Common myeloid progenitor, CD34-positive (primary cell): Measurements from ENCODE around the gene ISL2.

Experiments used
- CTCF ChIA-PET: fragments of 350-600 bp; sonication (Branson Sonifier 250); formaldehyde crosslinking; loops from one replicate; lab custom pipeline; 2021; ENCODE audit warnings: antibody characterized with exemption; lab: Charles Lee
- POLR2A ChIA-PET: fragments of 350-600 bp; sonication (Branson Sonifier 250); formaldehyde crosslinking; loops from one replicate; lab custom pipeline; 2021; ENCODE audit warnings: antibody characterized with exemption; lab: Charles Lee
- DNase-seq, 3 donors: peaks; one replicate each; pipeline versions ENCODE4 v3.0.0 to v3.0.0-alpha.2; 2013
- H3K27ac ChIP-seq, 2 experiments: 1 replicate in 1 of 2; 2 replicates in 1 of 2; pipeline ENCODE4 v1.7.0; 2013; ENCODE audit warnings: inconsistent platforms in 2 of 2, low read length in 2 of 2, mild to moderate bottlenecking in 2 of 2, low read depth in 1 of 2, moderate library complexity in 1 of 2; ENCODE audit not compliant: severe bottlenecking in 2 of 2, insufficient read depth in 1 of 2, poor library complexity in 1 of 2
- H3K27me3 ChIP-seq, 5 experiments: replicated peaks in 2 of 5; 1 replicate in 3 of 5; 2 replicates in 2 of 5; pipeline versions ENCODE4 v1.6.1 to v1.7.0; 2013; ENCODE audit warnings: low read length in 4 of 5, mild to moderate bottlenecking in 2 of 5, moderate library complexity in 2 of 5, inconsistent platforms in 1 of 5; ENCODE audit not compliant: insufficient read depth in 5 of 5, control insufficient read depth in 4 of 5
- H3K36me3 ChIP-seq, 4 experiments: 1 replicate in 2 of 4; 2 replicates in 2 of 4; pipeline versions ENCODE4 v1.6.1 to v1.7.0; 2013; ENCODE audit warnings: low read length in 3 of 4, control low read depth in 1 of 4, mild to moderate bottlenecking in 1 of 4; ENCODE audit not compliant: control insufficient read depth in 4 of 4, insufficient read depth in 4 of 4
- H3K4me1 ChIP-seq, 4 experiments: 1 replicate in 3 of 4; 2 replicates in 1 of 4; pipeline versions ENCODE4 v1.6.1 to v1.7.1; 2013; ENCODE audit warnings: low read length in 3 of 4, mild to moderate bottlenecking in 3 of 4, control low read depth in 1 of 4, inconsistent platforms in 1 of 4, moderate library complexity in 1 of 4; ENCODE audit not compliant: control insufficient read depth in 4 of 4, insufficient read depth in 4 of 4; ENCODE audit errors: control extremely low read depth in 1 of 4
- H3K4me3 ChIP-seq, 7 experiments: 1 replicate in 4 of 7; 2 replicates in 3 of 7; pipeline versions ENCODE4 v1.5.1 to v1.7.0; 2013; ENCODE audit warnings: mild to moderate bottlenecking in 7 of 7, low read length in 6 of 7, moderate library complexity in 6 of 7, inconsistent platforms in 2 of 7, low read depth in 2 of 7, control low read depth in 1 of 7; ENCODE audit not compliant: insufficient read depth in 4 of 7, control insufficient read depth in 1 of 7; ENCODE audit errors: extremely low read depth in 1 of 7
- H3K9me3 ChIP-seq, 5 experiments: 1 replicate in 4 of 5; 2 replicates in 1 of 5; pipeline versions ENCODE4 v1.6.1 to v1.7.1; 2013; ENCODE audit warnings: low read length in 4 of 5, mild to moderate bottlenecking in 2 of 5, inconsistent platforms in 1 of 5, low read depth in 1 of 5, moderate library complexity in 1 of 5; ENCODE audit not compliant: control insufficient read depth in 4 of 5, insufficient read depth in 2 of 5; ENCODE audit errors: control extremely low read depth in 1 of 5
- WGBS: methylation state at CpG from one replicate; pipeline ENCODE4 v1.1.5; 2013; ENCODE audit not compliant: insufficient coverage; 5-methylcytosine and 5-hydroxymethylcytosine counted together

The ISL2 gene

DNA sequence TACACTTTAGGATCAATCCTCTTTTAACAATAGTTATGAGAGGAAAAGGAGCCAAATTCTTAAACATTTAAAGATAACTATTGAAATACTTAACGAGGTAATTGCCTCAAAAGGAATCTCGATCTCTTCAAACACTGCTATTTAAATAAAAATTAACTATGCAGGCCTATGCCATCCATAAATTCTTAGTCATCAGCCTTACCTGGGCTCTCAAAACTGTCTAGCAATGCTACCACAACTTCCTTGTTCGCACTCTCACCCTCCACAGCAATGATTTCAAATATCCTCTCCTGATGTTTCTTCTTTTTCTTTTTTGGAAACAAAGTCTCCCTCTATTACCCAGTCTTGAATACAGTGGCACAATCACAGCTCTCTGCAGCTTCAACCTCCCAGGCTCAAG, 37.6 kb upstream of the ISL2 start:
- peak in 2 of 3 donors; percentile 29 to 41 for DNase-seq
- POLR2A ChIA-PET: no interaction called here
- Histone ChIP-seq H3K27ac (no peak overlapping the region), H3K4me1 (peaks cover 2 to 23% (median 6%) of the 10 kb centered on the region in 4 experiments), H3K36me3 (peaks cover 0 to 4% (median 1%) of the 10 kb centered on the region in 4 experiments), H3K4me3 (no peak overlapping the region), H3K9me3 (no peaks in the 10 kb centered on the region), H3K27me3 (no peaks in the 10 kb centered on the region)
- CTCF ChIA-PET: interaction anchor here (1.2 to 1.9 kb wide), 2 partner anchors 13 to 63 kb away, joined by 3 to 5 read pairs; no protein-coding TSS in a partner anchor
- 88% methylated on average over 3 of the region's 3 CpGs for WGBS

DNA sequence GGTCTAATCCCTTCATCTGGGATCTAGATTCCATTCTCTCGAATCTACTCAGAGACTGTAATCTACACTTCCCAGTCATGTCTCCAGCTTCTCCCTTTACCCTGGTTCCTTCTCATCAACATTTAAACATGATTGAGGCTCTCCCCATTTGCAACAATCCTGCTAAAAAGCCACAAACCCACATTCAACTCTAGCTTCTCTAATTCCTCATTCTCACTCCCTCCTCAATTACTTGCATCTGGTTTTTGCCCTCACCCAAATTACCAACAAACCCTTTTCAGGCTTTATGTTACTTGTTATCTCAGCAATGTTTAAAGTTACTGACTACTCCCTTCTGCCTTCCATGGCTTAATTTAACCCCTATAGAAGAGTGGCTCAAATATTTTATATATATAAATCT, 36.8 kb upstream of the ISL2 start:
- peaks cover 2 to 23% (median 6%) of the 10 kb centered on the region in 4 experiments for H3K4me1 ChIP-seq
- peak in 2 of 3 donors; percentile 58 to 67 for DNase-seq
- H3K9me3 ChIP-seq: peaks cover 0 to 1% (median 0%) of the 10 kb centered on the region in 5 experiments
- peaks cover 0 to 4% (median 1%) of the 10 kb centered on the region in 4 experiments for H3K36me3 ChIP-seq
- no peaks in the 10 kb centered on the region for H3K27me3 ChIP-seq
- ChIA-PET POLR2A (no interaction called here), CTCF (interaction anchor here (0.9 to 1.2 kb wide), 2 partner anchors 12 to 64 kb away, joined by 3 read pairs; partner anchors contain the start of gene ETFA)
- no peak overlapping the region for H3K27ac ChIP-seq
- WGBS: 71% methylated on average over 1 of the region's 1 CpG
- no peak overlapping the region for H3K4me3 ChIP-seq

- H3K4me3 ChIP-seq: no peak overlapping the region
- peaks cover 2 to 20% (median 6%) of the 10 kb centered on the region in 4 experiments for H3K4me1 ChIP-seq
- no CpG with 5 or more reads among the region's 1 CpG for WGBS
- POLR2A ChIA-PET: no interaction called here
- no peak for DNase-seq
- CTCF ChIA-PET: no interaction called here
- no peaks in the 10 kb centered on the region for H3K36me3 ChIP-seq
- H3K9me3 ChIP-seq: peaks cover 0 to 1% (median 0%) of the 10 kb centered on the region in 5 experiments
- H3K27me3 ChIP-seq: no peaks in the 10 kb centered on the region
- H3K27ac ChIP-seq: no peak overlapping the region
These were observed 32.7 kb upstream of the ISL2 start for GRCh38 chr15:76303909-76304308.

DNA sequence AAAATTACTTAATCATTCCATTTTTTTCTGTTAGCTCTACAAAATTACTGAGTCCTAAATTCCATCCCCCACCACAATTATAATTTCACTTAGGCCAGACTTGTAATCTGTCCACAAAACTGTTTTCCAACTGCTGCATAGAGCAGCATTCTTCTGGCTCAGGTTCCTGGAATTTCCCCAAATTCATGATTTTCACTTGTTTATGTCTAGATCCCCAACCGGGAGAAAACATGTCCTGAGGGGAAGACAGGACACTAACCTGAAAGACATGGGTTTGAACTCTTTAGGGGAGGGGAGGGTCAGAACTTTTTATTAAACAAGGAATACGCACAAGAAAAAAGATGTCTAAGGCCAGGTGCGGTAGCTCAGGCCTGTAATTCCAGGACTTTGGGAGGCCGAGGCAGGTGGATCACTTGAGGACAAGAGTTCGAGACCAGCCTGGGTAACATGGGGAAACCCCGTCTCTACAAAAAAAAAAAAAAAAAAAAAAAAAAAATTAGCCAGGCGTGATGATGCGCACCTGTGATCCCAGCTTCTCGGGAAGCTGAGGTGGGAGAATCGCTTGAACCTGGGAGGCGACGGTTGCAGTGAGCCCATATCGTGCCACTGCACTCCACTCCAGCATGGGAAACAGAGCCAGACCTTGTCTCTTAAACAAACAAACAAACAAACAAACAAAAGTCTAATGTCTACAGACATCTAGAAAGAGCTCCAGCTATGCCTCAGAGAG, 26.8 kb upstream of the ISL2 start:
- Histone ChIP-seq H3K4me1 (peaks cover 6 to 20% (median 18%) of the 10 kb centered on the region in 4 experiments), H3K36me3 (no peaks in the 10 kb centered on the region), H3K4me3 (peak overlapping the region in 3 of 7 experiments; percentile 91 to 95 (median 94)), H3K27me3 (no peaks in the 10 kb centered on the region), H3K9me3 (no peaks in the 10 kb centered on the region), H3K27ac (peak overlapping the region in 1 of 2 experiments; percentile 92)
- 100% methylated on average over 4 of the region's 13 CpGs for WGBS
- POLR2A ChIA-PET: no interaction called here
- no peak for DNase-seq
- CTCF ChIA-PET: interaction anchor here (0.6 to 1.6 kb wide), 2 partner anchors 21 to 45 kb away, joined by 3 to 5 read pairs; no protein-coding TSS in a partner anchor

DNA sequence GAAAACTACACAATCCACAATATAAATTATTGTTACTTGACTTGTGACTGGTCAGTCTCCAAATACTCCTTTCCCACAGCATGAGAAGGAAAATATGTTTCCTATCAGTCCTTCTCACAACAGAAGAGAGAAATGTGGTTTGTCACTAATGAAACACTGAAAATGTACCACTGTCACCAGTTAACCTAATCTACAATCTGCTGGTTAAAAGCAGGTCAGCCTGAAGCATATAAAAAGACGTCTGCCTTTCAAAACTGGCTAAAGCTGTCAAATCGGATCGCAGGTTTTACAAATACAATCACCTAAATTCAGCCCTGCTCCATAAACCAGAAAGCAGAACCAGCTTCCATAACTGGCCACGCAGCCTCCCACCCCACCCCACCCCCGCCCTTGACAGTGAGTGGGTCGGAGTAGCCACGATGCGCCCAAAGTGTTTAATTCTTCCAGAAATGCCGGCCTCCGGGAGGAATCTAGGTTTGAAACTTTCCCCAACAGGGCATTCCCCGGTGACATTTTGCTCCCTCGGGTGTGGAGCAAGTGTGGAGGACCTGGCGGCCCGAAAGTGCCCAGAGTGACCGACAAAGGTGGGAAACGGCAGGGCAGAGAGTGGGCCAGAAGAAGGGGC, 26.0 kb upstream of the ISL2 start:
- H3K9me3 ChIP-seq: no peaks in the 10 kb centered on the region
- H3K4me1 ChIP-seq: peaks cover 6 to 20% (median 18%) of the 10 kb centered on the region in 4 experiments
- CTCF ChIA-PET: interaction anchor here (0.6 to 1.6 kb wide), 3 partner anchors 11 to 46 kb away, joined by 3 to 5 read pairs (median 3); no protein-coding TSS in a partner anchor
- H3K27me3 ChIP-seq: no peaks in the 10 kb centered on the region
- WGBS: 0% methylated on average over 14 of the region's 16 CpGs
- peak; percentile 27 to 69 (median 59) for DNase-seq
- H3K4me3 ChIP-seq: peak overlapping the region; percentile 55 to 95 (median 79)
- H3K36me3 ChIP-seq: no peaks in the 10 kb centered on the region
- H3K27ac ChIP-seq: peak overlapping the region; percentile 66 to 92
- POLR2A ChIA-PET: no interaction called here

- peak within 1 kb of the TSS; percentile 66 to 92 for H3K27ac ChIP-seq
- no peaks in the 10 kb centered on the region for H3K36me3 ChIP-seq
- ChIA-PET CTCF (interaction anchor here (1.1 to 1.6 kb wide), 2 partner anchors 11 to 19 kb away, joined by 3 to 5 read pairs; no protein-coding TSS in a partner anchor), POLR2A (interaction anchor here (0.9 kb wide), 1 partner anchor 29 kb away, joined by 3 read pairs; no protein-coding TSS in a partner anchor)
- H3K9me3 ChIP-seq: no peaks in the 10 kb centered on the region
- H3K27me3 ChIP-seq: no peaks in the 10 kb centered on the region
- DNase-seq: peak; percentile 91 to 92 (median 92)
- H3K4me3 ChIP-seq: peak within 1 kb of the TSS; percentile 55 to 95 (median 79)
- H3K4me1 ChIP-seq: peaks cover 6 to 19% (median 17%) of the 10 kb centered on the region in 4 experiments
- under 1% methylated on average over 46 of the region's 60 CpGs for WGBS
These were observed 25.2 kb upstream of the ISL2 start, which contains the start of gene ETFA for GRCh38 chr15:76311100-76311953. Gene ETFA, minus strand, starts transcription at chr15:76311469. Its CDS starts 81 bp downstream, at chr15:76311388.
